ENCODE results near the gene GOLPH3. TPM values are rescaled to one million over a fixed set of nuclear protein-coding genes. Genes with fewer than 3 reads are reported as not detected.
A peak's percentile ranks its signal among the peaks of the same experiment; 100 is the strongest.

GOLPH3 gene
- total RNA-seq, 1 experiment from 2014 or later = 46.2 TPM

- H3K27me3 ChIP-seq (ENCODE audit: low read length) = no peaks in the 10 kb centered on the region
- DNase-seq = no peak
- no peak overlapping the region for H2AFZ ChIP-seq (ENCODE audit: low read length)
- BruUV-seq (replicated peaks) = no TSS peak
- H3K4me1 ChIP-seq (ENCODE audit: insufficient read depth, low read length) = no peaks in the 10 kb centered on the region
- ATAC-seq = no peak
- no peak overlapping the region for H3K27ac ChIP-seq (ENCODE audit: low read length)
- H3K36me3 ChIP-seq (ENCODE audit: low read depth, low read length) = peaks cover 16% of the 10 kb centered on the region
- TF ChIP-seq EZH2phosphoT487 (IDR thresholded peaks at IDR 0.05; ENCODE audit: borderline replicate concordance, low read length) (no peak), EZH2 (IDR thresholded peaks at IDR 0.05; ENCODE audit: low read length, unreplicated experiment) (no peak)
- TF ChIP-seq, protein P1, sequence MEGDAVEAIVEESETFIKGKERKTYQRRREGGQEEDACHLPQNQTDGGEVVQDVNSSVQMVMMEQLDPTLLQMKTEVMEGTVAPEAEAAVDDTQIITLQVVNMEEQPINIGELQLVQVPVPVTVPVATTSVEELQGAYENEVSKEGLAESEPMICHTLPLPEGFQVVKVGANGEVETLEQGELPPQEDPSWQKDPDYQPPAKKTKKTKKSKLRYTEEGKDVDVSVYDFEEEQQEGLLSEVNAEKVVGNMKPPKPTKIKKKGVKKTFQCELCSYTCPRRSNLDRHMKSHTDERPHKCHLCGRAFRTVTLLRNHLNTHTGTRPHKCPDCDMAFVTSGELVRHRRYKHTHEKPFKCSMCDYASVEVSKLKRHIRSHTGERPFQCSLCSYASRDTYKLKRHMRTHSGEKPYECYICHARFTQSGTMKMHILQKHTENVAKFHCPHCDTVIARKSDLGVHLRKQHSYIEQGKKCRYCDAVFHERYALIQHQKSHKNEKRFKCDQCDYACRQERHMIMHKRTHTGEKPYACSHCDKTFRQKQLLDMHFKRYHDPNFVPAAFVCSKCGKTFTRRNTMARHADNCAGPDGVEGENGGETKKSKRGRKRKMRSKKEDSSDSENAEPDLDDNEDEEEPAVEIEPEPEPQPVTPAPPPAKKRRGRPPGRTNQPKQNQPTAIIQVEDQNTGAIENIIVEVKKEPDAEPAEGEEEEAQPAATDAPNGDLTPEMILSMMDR (conservative IDR thresholded peaks at IDR 0.05; ENCODE audit: low read depth, low read length) = no peak
- H3K9me2 ChIP-seq (replicated peaks; ENCODE audit: low read length) = no peaks in the 10 kb centered on the region
- H3K4me2 ChIP-seq (ENCODE audit: low read length) = no peak overlapping the region
- H3K9ac ChIP-seq (ENCODE audit: low read length) = no peak overlapping the region
- no peak overlapping the region for H3K4me3 ChIP-seq (ENCODE audit: low read length)
- 0 out of 2 replicates have a peak, but pooled peaks cover 2% of the 10 kb centered on the region for H4K20me1 ChIP-seq (ENCODE audit: low read length)
- H3F3A ChIP-seq (ENCODE audit: low read length, unreplicated experiment) = no peaks in the 10 kb centered on the region
- CTCF ChIA-PET = no interaction called here
- H3K79me2 ChIP-seq (ENCODE audit: low read length) = peaks cover 13% of the 10 kb centered on the region
- POLR2A ChIA-PET (ENCODE audit: unreplicated experiment) = no interaction called here
- intact Hi-C loops (cut with micrococcal nuclease) = loop anchor here (5.0 kb wide), 1 partner anchor 40 kb away; the partner anchor contains the start of gene GOLPH3
- no peaks in the 10 kb centered on the region for H3K9me3 ChIP-seq (ENCODE audit: low read length)
Observed at GRCh38 chr5:32132757-32133156, 41.4 kb downstream of the GOLPH3 start.

DNA sequence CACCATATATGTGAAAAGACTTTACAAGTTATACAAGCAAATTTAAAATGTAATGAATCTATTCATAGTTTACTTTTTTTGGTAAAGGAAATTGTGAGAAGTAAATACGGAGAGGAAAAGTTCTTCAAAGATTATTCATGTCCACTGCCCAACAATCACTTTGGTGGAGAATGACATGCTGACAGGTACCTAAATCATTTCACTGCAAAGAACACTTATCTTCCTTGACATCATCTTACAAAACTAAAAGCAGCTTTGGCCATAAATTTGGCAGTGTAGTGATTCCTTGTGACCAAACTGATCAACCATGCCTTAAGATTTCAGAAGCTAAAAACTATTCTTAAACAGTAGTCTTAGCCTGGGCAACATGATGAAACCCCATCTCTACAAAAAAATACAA is 42.5 kb downstream of the GOLPH3 start:
- no peaks in the 10 kb centered on the region for H3K9me3 ChIP-seq (ENCODE audit: low read length)
- H2AFZ ChIP-seq (ENCODE audit: low read length) = no peak overlapping the region
- no TSS peak for BruUV-seq (replicated peaks)
- TF ChIP-seq, protein P1 (conservative IDR thresholded peaks at IDR 0.05; ENCODE audit: low read depth, low read length) = no peak
- TF ChIP-seq EZH2 (IDR thresholded peaks at IDR 0.05; ENCODE audit: low read length, unreplicated experiment) (no peak), EZH2phosphoT487 (IDR thresholded peaks at IDR 0.05; ENCODE audit: borderline replicate concordance, low read length) (no peak)
- H4K20me1 ChIP-seq (ENCODE audit: low read length) = 0 out of 2 replicates have a peak, but pooled peaks cover 5% of the 10 kb centered on the region
- no peaks in the 10 kb centered on the region for H3K4me1 ChIP-seq (ENCODE audit: insufficient read depth, low read length)
- H3K27ac ChIP-seq (ENCODE audit: low read length) = no peak overlapping the region
- intact Hi-C loops (cut with micrococcal nuclease) = loop anchor here (5.0 kb wide), 1 partner anchor 41 kb away; the partner anchor contains the start of gene GOLPH3
- no peak overlapping the region for H3K4me3 ChIP-seq (ENCODE audit: low read length)
- no peak for DNase-seq
- H3K79me2 ChIP-seq (ENCODE audit: low read length) = peaks cover 17% of the 10 kb centered on the region
- ChIA-PET POLR2A (ENCODE audit: unreplicated experiment) (no interaction called here), CTCF (interaction anchor here (0.5 kb wide), 1 partner anchor 39 kb away, joined by 7 read pairs; no protein-coding TSS in a partner anchor)
- no peak for ATAC-seq
- H3K36me3 ChIP-seq (ENCODE audit: low read depth, low read length) = peaks cover 19% of the 10 kb centered on the region
- H3F3A ChIP-seq (ENCODE audit: low read length, unreplicated experiment) = no peaks in the 10 kb centered on the region
- H3K9ac ChIP-seq (ENCODE audit: low read length) = no peak overlapping the region
- H3K27me3 ChIP-seq (ENCODE audit: low read length) = no peaks in the 10 kb centered on the region
- no peaks in the 10 kb centered on the region for H3K9me2 ChIP-seq (replicated peaks; ENCODE audit: low read length)
- no peak overlapping the region for H3K4me2 ChIP-seq (ENCODE audit: low read length)

DNA sequence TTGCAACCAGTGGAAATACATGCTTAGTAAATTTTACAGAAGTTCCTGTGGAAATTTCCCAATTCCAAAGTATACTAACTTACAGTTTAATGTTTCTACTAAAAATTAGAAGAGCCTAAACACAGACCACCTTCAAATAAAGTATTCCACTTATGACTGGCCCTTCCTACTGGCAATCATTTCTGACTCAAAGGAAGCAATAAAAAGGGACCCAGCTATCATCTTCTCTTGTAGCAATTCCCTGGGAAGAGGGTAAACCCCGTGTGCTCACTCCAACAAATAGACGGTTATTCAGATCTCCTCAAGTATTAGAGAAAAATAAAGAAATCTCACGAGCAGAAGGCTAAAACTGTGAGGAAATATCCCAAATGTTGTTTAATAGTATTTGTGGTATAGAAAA is 43.3 kb downstream of the GOLPH3 start:
- Histone ChIP-seq H3K27ac (ENCODE audit: low read length) (no peak overlapping the region), H3F3A (ENCODE audit: low read length, unreplicated experiment) (no peaks in the 10 kb centered on the region), H3K9me3 (ENCODE audit: low read length) (no peaks in the 10 kb centered on the region), H3K9ac (ENCODE audit: low read length) (no peak overlapping the region), H3K4me3 (ENCODE audit: low read length) (no peak overlapping the region), H3K4me1 (ENCODE audit: insufficient read depth, low read length) (no peaks in the 10 kb centered on the region), H3K79me2 (ENCODE audit: low read length) (peaks cover 18% of the 10 kb centered on the region), H3K27me3 (ENCODE audit: low read length) (no peaks in the 10 kb centered on the region), H4K20me1 (ENCODE audit: low read length) (0 out of 2 replicates have a peak, but pooled peaks cover 5% of the 10 kb centered on the region), H3K36me3 (ENCODE audit: low read depth, low read length) (peaks cover 26% of the 10 kb centered on the region), H3K4me2 (ENCODE audit: low read length) (no peak overlapping the region), H2AFZ (ENCODE audit: low read length) (no peak overlapping the region), H3K9me2 (replicated peaks; ENCODE audit: low read length) (no peaks in the 10 kb centered on the region)
- ChIA-PET POLR2A (ENCODE audit: unreplicated experiment) (no interaction called here), CTCF (interaction anchor here (0.5 to 0.6 kb wide), 2 partner anchors 213 to 532 kb away, joined by 3 read pairs; no protein-coding TSS in a partner anchor)
- no peak for TF ChIP-seq EZH2phosphoT487 (IDR thresholded peaks at IDR 0.05; ENCODE audit: borderline replicate concordance, low read length)
- TF ChIP-seq, protein P1 (conservative IDR thresholded peaks at IDR 0.05; ENCODE audit: low read depth, low read length) = no peak
- TF ChIP-seq EZH2 (IDR thresholded peaks at IDR 0.05; ENCODE audit: low read length, unreplicated experiment) = no peak
- intact Hi-C loops (cut with micrococcal nuclease) = loop anchor here (5.0 kb wide), 1 partner anchor 41 kb away; the partner anchor contains the start of gene GOLPH3
- no TSS peak for BruUV-seq (replicated peaks)
- DNase-seq (peak; percentile 33), ATAC-seq (peak; percentile 56)

Measured in PC-3 (cell line).